HCT116 (cell line): ENCODE results near the gene BTBD9.

ENCODE experiments used
- CTCF ChIP-seq, 3 experiments: fragments of 200-600 bp in 1 of 3; sonication (generic) in 1 of 3; IDR thresholded peaks in 2 of 3; conservative IDR thresholded peaks in 1 of 3; 2 replicates each; pipeline ENCODE4 v1.5.1; 2012 to 2017; ENCODE audit warnings: low read depth in 2 of 3, low read length in 2 of 3, antibody characterized with exemption in 1 of 3, borderline replicate concordance in 1 of 3, control low read depth in 1 of 3, mild to moderate bottlenecking in 1 of 3, mixed read lengths in 1 of 3, mixed run types in 1 of 3, moderate library complexity in 1 of 3; ENCODE audit not compliant: insufficient read depth in 1 of 3
- REST ChIP-seq: IDR thresholded peaks from 2 replicates; pipeline ENCODE4 v1.6.1; 2012; ENCODE audit warnings: low read depth

- TF ChIP-seq REST: no peak
- TF ChIP-seq CTCF (IDR thresholded peaks at IDR 0.05 in 2 of 3, conservative IDR thresholded peaks at IDR 0.05 in 1 of 3; ENCODE audit: borderline replicate concordance in 1 of 3, insufficient read depth in 1 of 3, low read depth in 2 of 3, low read length in 2 of 3): no peak
These were observed 233.6 kb downstream of the BTBD9 start for GRCh38 chr6:38406096-38406495.
